OCI-LY3 (cell line): ENCODE measurements around the gene PRICKLE1.

ENCODE experiments used
- H2AFZ ChIP-seq: fragments of 200-600, 300-600 bp; shearing (Covaris generic); 2 replicates; pipeline ENCODE4 v1.6.0; 2014; ENCODE audit warnings: antibody characterized with exemption, low read depth, low read length
- H3K27ac ChIP-seq: fragments of 200-600, 300-600 bp; sonication (generic); 2 replicates; pipeline ENCODE4 v1.5.1; 2014; ENCODE audit warnings: mild to moderate bottlenecking, low read length, moderate library complexity, mixed read lengths
- H3K27me3 ChIP-seq: fragments of 200-600, 300-600 bp; sonication (generic); 2 replicates; pipeline ENCODE4 v1.6.1; 2014; ENCODE audit warnings: low read depth, low read length, mixed read lengths
- H3K36me3 ChIP-seq: fragments of 200-600, 300-600 bp; sonication (generic); replicated peaks from 2 replicates; pipeline ENCODE3; 2014; ENCODE audit warnings: low read depth, low read length, mixed read lengths
- H3K4me1 ChIP-seq: fragments of 300-600, 200-600 bp; sonication (generic); 2 replicates; pipeline ENCODE4 v1.6.1; 2014; ENCODE audit warnings: low read length, mixed read lengths
- H3K4me2 ChIP-seq: fragments of 200-600, 300-600 bp; sonication (generic); 2 replicates; pipeline ENCODE4 v1.6.1; 2014; ENCODE audit warnings: low read length, mixed read lengths
- H3K4me3 ChIP-seq: fragments of 300-600, 200-600 bp; sonication (generic); 2 replicates; pipeline ENCODE4 v1.5.1; 2014; ENCODE audit warnings: antibody characterized with exemption, mild to moderate bottlenecking, low read length, moderate library complexity
- H3K79me2 ChIP-seq: fragments of 300-600, 200-600 bp; shearing (Covaris generic); 2 replicates; pipeline ENCODE4 v1.6.1; 2014; ENCODE audit warnings: mild to moderate bottlenecking, low read length, mixed read lengths
- H3K9ac ChIP-seq: fragments of 300-600, 200-600 bp; shearing (Covaris generic); 2 replicates; pipeline ENCODE4 v1.6.0; 2014; ENCODE audit warnings: mild to moderate bottlenecking, low read length, moderate library complexity
- H3K9me3 ChIP-seq: fragments of 200-600, 300-600 bp; shearing (Covaris generic); 2 replicates; pipeline ENCODE4 v1.6.1; 2014; ENCODE audit warnings: low read length, mixed read lengths; ENCODE audit not compliant: insufficient read depth
- H4K20me1 ChIP-seq: fragments of 200-600, 300-600 bp; sonication (generic); 2 replicates; pipeline ENCODE4 v1.6.1; 2016; ENCODE audit warnings: low read length, mixed read lengths; ENCODE audit not compliant: insufficient read depth
- EZH2phosphoT487 ChIP-seq: fragments of 200-600 bp; shearing (Covaris generic); IDR thresholded peaks from 2 replicates; pipeline ENCODE4 v1.6.1; 2018; ENCODE audit warnings: antibody characterized with exemption, mixed run types, low read depth
- TF ChIP-seq, protein P1 (sequence below): fragments of 200-600, 300-600 bp; sonication (generic); IDR thresholded peaks from 2 replicates; pipeline ENCODE4 v1.5.1; 2014; ENCODE audit warnings: antibody characterized with exemption, low read length, low read depth

PRICKLE1 gene

DNA sequence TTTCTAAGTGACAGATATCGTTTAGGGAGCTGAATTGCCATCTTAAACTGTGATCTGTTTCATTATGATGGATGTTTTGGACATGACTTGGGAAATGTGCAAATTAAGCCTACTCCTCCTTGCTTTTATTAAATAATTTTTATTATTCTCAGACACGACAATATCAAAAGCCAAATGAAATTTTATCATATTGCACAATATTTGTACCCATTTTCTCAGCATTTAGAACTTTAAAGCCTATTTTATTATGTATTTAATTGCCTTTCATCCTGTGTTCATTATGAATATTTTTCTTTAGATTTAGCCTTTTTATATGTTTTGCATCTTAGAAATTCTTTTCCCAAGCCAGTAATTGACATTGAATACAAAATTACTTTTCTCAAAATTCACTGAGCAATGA is 160.7 kb downstream of the PRICKLE1 start:
- H3K79me2 ChIP-seq, result no peaks in the 10 kb centered on the region
- H3K4me2 ChIP-seq, result no peak overlapping the region
- H2AFZ ChIP-seq, result no peak overlapping the region
- no peaks in the 10 kb centered on the region for H3K9me3 ChIP-seq
- TF ChIP-seq, protein P1, sequence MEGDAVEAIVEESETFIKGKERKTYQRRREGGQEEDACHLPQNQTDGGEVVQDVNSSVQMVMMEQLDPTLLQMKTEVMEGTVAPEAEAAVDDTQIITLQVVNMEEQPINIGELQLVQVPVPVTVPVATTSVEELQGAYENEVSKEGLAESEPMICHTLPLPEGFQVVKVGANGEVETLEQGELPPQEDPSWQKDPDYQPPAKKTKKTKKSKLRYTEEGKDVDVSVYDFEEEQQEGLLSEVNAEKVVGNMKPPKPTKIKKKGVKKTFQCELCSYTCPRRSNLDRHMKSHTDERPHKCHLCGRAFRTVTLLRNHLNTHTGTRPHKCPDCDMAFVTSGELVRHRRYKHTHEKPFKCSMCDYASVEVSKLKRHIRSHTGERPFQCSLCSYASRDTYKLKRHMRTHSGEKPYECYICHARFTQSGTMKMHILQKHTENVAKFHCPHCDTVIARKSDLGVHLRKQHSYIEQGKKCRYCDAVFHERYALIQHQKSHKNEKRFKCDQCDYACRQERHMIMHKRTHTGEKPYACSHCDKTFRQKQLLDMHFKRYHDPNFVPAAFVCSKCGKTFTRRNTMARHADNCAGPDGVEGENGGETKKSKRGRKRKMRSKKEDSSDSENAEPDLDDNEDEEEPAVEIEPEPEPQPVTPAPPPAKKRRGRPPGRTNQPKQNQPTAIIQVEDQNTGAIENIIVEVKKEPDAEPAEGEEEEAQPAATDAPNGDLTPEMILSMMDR, result no peak
- H3K36me3 ChIP-seq, result peaks cover 13% of the 10 kb centered on the region
- H3K4me1 ChIP-seq, result no peaks in the 10 kb centered on the region
- H4K20me1 ChIP-seq, result no peaks in the 10 kb centered on the region
- H3K4me3 ChIP-seq, result no peak overlapping the region
- H3K27me3 ChIP-seq, result no peaks in the 10 kb centered on the region
- H3K9ac ChIP-seq, result no peak overlapping the region
- H3K27ac ChIP-seq, result no peak overlapping the region

DNA sequence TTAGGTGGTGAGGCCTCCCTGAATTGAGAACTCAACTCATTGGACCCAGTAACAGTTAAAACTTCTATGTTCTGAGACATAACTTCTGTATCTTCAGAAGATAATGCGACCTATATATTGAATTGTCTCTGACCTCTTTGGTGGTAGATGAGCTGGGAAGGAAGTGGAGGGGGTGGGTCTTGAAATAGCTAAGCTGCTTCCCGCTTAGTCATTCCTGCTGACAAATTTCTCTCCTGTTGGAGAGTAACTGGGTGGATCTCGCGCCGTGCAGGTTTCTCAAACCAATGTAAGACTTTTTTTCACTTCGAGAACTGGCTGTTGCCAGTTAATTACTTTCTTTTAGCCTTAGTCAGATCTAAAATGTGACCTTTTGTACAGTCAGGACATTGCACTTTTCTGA is 162.8 kb downstream of the PRICKLE1 start:
- H3K9ac ChIP-seq, result no peak overlapping the region
- H2AFZ ChIP-seq, result no peak overlapping the region
- no peaks in the 10 kb centered on the region for H3K79me2 ChIP-seq
- no peaks in the 10 kb centered on the region for H3K9me3 ChIP-seq
- H3K4me2 ChIP-seq, result no peak overlapping the region
- no peak for TF ChIP-seq EZH2phosphoT487
- TF ChIP-seq, protein P1, result no peak
- H3K27ac ChIP-seq, result no peak overlapping the region
- no peaks in the 10 kb centered on the region for H3K27me3 ChIP-seq
- H3K4me1 ChIP-seq, result peaks cover 14% of the 10 kb centered on the region
- no peak overlapping the region for H3K4me3 ChIP-seq
- peaks cover 14% of the 10 kb centered on the region for H3K36me3 ChIP-seq
- H4K20me1 ChIP-seq, result no peaks in the 10 kb centered on the region

DNA sequence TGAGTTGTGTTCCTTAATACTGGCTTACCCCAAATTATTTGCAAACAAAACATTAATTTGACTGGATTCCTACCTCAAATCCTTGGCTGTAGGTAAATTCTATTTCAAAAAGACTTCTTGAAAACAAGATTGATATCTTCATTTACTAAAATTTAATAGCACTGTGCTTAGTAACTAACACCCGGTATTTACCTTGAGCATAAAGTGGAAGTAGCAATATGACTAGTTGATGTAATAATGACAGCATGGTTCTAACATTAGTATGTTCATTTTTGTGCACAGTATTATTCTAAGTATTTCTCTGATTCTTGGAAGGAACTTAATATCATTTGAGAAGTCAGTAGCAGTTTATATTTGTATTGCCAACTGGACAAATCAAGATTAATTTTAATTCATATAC is 166.8 kb downstream of the PRICKLE1 start:
- H3K9me3 ChIP-seq, result no peaks in the 10 kb centered on the region
- no peak overlapping the region for H3K4me2 ChIP-seq
- H3K4me1 ChIP-seq, result peaks cover 14% of the 10 kb centered on the region
- no peaks in the 10 kb centered on the region for H3K79me2 ChIP-seq
- H2AFZ ChIP-seq, result no peak overlapping the region
- TF ChIP-seq, protein P1, result no peak
- peaks cover 9% of the 10 kb centered on the region for H3K36me3 ChIP-seq
- H4K20me1 ChIP-seq, result no peaks in the 10 kb centered on the region
- H3K27me3 ChIP-seq, result no peaks in the 10 kb centered on the region
- no peak overlapping the region for H3K27ac ChIP-seq
- no peak overlapping the region for H3K9ac ChIP-seq
- H3K4me3 ChIP-seq, result no peak overlapping the region

DNA sequence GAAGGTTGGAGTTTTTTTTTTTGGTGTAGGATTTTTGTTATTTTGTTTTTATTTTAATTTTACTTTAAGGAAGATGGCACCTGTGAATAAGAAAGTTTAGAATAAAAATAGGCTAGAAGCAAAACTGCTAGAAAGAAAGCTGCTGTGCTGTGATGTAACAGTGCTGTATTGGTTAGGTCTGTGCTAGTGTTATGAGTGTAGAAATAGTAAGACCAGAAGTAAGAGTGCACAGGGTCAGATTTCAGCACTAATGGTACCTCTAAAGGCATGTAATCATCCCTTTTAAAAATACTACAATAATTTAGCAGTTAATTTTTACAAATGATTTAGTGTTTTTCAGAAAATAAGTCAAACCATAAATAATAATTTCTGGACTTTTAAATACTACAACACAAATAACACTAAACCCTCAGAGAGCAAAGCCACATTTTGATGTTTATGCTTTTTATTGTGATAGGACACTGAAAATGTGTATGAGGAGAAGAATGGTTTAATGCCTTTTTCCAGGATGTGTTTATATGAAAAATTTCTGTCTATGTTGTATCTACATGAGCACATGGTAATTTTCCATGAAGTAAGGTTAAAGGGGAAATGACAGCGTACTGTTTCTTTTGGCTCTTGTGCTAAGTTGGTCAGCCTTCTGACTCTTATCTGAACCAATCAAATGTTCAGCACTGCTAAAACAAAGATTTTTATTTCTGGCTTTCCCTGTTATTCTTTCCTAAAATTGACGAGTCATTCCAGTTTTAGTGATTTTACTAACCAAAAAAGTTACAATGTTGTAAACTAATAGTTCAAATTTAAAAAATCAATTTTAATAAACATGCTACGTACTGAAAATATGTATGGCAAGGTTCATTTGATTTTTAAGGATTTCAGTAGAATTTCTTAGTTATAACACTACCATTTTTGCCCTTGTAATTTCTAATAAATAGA is 167.4 kb downstream of the PRICKLE1 start:
- no peak overlapping the region for H2AFZ ChIP-seq
- H3K36me3 ChIP-seq, result peaks cover 9% of the 10 kb centered on the region
- H3K9ac ChIP-seq, result no peak overlapping the region
- H3K79me2 ChIP-seq, result no peaks in the 10 kb centered on the region
- TF ChIP-seq, protein P1, result no peak
- no peak for TF ChIP-seq EZH2phosphoT487
- H3K9me3 ChIP-seq, result no peaks in the 10 kb centered on the region
- H3K4me3 ChIP-seq, result no peak overlapping the region
- H3K4me2 ChIP-seq, result no peak overlapping the region
- no peak overlapping the region for H3K27ac ChIP-seq
- H3K27me3 ChIP-seq, result no peaks in the 10 kb centered on the region
- H4K20me1 ChIP-seq, result no peaks in the 10 kb centered on the region
- peaks cover 14% of the 10 kb centered on the region for H3K4me1 ChIP-seq
